NOMO-1 treated with dmso at 0.1 percent for 144 hours (cell line): Measurements from ENCODE around the gene MYL3.
A peak's percentile ranks its signal among the peaks of the same experiment; 100 is the strongest.
"Not testable (repeated sequence)": the region's sequence is repeated elsewhere in the genome, so short reads cannot be mapped to it uniquely, and the experiment has no call there.

Experiments
- DNase-seq: peaks from one replicate; lab custom pipeline; 2025; ENCODE audit not compliant: unreplicated experiment; lab: John Stamatoyannopoulos, UW

Gene MYL3

DNA sequence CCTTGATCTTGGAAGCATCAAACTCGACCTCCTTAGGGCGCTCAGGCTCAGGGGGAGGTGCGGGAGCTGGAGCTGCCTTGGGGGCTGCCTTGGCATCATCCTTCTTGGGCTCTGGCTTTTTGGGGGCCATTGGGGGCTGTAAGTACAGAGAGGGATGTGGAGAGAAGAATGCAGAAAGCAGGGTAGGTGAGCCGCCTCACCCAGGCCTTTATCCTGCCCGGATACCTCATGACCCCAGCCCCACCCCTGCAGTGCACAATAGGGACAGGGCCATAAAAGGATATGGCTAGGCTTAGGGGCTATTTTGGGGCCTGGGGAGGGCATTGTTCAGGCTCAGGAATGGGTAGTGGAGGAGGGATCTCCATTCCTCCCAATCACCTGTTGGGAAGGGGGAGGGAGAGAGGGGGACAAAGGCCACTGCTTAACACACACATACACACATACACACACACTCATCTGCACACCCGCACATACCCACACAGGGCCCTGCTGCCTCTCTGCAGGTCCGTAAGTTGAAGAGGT is at the start of gene MYL3:
MYL3 (minus strand) TSS at position 184 of the 522 bp plus-strand sequence; CDS start at position 130, 54 bp downstream.
- DNase-seq, result no peak

DNA sequence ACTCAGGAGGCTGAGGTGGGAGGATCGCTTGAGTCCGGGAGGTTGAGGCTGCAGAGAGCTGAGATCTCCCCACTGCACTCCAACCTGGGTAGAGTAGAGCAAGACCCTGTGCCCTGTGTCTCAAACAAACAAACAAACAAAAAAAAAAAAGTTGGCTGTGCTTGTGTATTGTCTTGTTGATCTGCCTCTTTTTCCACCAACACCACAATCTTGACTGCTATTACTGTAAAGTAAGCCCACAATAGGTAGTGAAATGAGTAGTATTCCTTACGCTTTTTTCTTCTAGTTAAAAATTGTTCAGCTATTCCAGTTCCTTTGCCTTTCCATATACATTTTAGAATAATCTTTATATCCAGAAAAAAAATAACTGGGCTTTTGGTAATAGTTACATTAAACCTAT is 49.7 kb upstream of the MYL3 start:
- DNase-seq, result no peak

DNA sequence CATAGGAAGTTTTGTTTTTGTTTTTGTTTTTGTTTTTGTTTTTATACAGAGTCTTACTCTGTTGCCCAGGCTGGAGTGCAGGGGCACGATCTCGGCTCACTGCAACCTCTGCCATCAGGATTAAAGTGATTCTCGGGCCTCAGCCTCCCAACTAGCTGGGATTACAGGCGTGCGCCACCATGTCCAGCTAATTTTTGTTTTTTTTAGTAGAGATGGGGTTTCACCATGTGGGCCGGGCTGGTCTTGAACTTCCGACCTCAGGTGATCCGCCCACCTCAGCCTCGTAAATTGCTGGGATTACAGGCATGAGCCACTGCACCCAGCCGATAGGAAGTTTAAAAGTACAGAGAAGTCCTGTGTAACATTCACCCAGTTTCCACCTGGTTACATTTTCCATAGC is 47.7 kb upstream of the MYL3 start:
- not testable (repeated sequence) for DNase-seq

DNA sequence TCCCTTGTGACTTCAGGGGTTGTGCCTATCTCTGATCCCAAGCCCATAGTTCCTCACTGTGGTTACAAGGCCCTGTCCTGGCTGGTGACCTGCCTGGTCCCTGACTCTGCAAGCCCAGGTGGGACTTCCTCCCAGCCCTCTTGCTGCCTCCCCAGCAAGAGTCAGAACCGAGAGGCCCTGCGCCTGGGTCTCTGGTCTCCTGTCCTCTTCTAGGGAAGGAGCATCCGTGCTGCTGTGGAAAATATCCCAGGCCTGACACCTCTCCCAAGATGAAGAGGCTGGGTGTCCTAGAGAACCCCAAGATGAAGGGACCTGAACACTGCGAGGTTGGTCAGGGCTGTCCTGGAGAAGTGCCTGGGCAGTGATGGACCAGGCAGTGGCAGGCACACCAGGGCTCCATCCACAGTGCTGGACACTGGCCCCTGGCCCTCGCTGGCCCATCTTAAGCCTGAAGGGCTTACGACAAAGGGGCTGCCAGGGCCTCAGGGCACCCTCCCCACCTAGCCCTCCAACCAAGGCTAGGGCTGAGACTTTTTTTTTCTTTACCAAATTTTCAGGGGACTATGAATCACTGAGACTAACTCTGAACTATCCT is 47.0 kb upstream of the MYL3 start:
- no peak for DNase-seq

DNA sequence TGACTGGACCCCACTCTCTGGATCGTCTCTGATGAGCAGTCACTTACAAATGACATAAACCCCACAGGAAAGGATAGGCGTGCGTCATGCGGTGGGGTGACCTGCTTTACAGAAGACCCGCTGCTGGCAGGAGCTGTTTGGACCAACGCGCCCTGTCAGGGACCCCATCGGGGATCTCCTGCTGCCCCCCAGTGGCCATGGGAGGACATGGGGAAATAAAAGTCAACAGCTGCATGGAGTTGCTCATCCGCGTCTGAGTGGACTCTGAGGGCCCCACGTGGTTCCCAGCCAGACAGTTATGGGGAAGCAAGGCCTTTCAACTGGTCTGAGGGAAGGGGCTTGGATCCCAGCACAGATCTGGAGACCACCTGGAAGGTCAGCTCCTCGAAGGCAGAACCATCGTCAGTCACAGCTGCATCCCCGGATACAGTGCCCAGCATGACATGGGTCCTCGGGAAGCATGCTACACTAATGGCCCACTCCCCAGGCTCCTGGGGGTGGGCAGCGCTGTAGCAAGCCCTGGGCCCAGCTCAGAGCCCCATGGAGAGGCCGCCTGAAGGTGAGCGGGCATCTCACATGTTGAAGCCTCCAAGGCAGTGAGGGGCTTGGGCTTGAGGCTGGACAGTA is 46.4 kb upstream of the MYL3 start:
- peak; percentile 26 for DNase-seq

DNA sequence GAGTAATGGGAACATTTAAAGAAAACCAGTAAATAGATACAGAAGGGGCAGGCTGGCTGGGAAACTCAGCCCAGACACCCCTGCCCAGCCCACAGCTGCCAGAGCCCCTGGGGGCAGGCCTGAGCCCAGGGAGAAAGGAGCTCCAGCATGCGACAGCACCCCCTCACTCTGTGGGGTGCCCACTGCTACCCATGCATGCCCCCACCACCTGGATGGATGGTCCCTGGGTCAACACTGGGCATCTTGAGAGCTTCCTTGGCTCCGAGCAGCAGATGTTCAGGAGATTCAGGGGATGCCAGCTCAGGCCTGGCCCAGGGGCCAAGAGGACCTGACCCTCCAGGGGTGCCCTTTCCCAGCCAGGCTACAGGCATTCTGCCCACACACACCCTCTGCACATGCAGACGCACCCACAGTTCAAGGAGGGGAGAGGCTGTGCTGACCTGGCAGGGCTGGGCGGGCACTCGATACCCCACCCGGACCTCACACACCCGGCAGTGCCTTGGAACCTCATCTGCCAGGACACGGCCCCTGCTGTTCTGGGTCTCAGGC is 45.8 kb upstream of the MYL3 start:
- DNase-seq, result no peak

DNA sequence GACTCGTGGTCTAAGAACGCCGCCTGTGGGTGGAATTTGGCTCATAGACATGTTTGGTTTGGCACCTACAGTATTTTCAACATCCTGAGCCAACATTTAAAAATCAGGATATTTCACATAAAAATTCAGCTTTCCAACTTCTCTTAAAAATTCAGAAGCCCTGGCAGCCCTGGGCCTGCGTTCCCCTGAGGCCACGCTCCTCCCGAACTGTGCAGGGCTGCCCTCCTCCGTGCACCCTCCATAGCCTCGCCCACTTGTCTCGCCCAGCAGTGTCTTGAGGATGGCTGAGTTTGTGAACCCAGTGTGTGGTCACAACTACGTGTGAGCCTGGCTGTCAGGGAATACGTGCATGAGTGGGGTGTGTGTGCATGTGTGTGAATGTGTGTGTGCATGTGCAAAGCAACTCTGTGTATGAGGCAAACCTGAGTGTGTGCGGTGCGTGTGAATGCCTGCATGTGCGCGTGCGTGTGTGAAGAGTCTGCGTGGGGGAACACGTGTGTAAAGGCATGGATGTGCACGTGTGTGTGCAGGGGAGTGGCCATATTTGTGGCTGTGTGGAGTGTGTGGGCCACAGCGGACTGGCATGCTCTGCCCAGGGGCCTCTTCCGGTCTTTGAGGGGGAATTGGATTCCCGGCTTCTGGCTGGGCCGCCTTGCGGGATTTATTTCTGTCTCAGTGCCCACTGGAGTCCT is 45.2 kb upstream of the MYL3 start:
- no peak for DNase-seq

DNA sequence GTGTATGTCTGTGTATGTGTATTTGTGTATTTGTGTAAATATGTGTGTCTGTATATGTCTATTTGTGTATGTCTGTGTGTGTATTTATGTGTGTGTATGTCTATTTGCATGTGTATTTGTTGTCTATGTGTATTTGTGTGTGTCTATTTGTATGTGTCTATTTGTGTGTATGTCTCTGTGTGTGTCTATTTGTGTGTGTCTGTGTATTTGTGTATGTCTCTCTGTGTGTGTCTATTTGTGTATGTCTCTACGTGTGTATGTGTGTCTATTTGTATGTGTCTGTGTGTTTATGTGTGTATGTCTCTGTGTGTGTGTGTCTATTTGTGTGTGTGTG is 44.7 kb upstream of the MYL3 start:
- no peak for DNase-seq

- no peak for DNase-seq
These were observed 44.0 kb upstream of the MYL3 start for GRCh38 chr3:46907271-46907670.

GRCh38 chr3:46906471-46907058 is 43.3 kb upstream of the MYL3 start:
- DNase-seq, result no peak

GRCh38 chr3:46905661-46906451 is 42.6 kb upstream of the MYL3 start:
- DNase-seq, result no peak

DNA sequence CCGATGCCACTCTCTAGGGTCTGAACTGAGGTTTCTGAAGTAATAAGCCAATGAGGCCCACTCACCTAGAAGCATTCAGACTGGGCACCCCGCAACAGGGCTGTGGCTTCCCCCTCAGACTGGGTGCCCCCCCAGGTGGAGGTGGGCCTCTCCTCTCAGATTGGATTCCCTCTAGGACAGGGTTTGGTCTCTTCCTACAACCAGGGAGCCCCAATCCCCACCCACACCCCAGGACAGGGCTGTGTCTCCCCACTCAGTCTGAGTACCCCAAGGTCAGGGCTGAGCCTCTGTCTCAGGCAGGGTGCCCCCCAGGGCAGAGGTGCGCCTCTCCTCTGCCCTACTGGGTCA is 41.9 kb upstream of the MYL3 start:
- DNase-seq, result no peak

DNA sequence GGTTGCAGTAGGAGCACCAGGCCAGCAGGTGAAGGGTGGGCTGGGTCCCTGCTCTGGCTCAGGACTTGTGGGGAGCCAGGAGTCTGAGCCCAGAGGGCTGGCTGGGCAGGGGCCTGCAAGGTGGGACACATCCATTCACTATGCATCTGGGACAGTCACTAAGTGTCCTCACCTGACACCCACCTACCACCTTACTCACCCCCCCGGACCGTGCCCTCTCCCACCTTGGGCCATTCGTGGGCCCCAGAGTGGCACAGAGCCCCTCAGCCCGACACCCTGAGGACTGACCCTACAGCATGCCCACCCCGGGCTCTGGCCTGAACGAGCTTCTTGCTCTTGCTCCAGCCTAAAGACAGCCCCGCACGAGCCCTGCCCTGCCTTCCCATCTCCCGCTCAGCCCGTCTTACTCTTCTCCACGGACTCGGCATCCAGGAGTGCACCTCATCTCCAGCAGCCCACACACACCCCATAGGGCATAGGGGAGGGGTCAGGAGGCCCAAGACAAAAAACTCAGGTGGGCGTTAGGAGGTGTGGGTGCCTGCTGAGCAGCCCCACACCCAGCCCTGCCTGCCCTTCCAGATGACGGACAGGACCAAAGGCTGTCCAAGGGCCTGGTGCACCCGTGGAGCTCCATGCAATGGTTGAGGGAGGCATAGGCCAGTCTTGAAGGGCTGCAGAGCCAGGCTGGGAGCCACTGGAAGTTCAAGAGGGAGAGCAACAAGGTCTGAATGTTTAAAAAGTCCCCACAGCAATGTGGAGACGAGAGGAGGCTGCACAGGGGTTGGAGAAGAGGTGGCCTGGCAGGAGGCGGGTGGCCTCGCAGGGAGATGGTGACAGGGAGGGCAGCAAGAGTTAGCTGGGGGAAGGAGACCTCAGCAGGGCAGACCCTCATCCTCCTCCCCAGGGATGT is 41.3 kb upstream of the MYL3 start:
- no peak for DNase-seq

DNA sequence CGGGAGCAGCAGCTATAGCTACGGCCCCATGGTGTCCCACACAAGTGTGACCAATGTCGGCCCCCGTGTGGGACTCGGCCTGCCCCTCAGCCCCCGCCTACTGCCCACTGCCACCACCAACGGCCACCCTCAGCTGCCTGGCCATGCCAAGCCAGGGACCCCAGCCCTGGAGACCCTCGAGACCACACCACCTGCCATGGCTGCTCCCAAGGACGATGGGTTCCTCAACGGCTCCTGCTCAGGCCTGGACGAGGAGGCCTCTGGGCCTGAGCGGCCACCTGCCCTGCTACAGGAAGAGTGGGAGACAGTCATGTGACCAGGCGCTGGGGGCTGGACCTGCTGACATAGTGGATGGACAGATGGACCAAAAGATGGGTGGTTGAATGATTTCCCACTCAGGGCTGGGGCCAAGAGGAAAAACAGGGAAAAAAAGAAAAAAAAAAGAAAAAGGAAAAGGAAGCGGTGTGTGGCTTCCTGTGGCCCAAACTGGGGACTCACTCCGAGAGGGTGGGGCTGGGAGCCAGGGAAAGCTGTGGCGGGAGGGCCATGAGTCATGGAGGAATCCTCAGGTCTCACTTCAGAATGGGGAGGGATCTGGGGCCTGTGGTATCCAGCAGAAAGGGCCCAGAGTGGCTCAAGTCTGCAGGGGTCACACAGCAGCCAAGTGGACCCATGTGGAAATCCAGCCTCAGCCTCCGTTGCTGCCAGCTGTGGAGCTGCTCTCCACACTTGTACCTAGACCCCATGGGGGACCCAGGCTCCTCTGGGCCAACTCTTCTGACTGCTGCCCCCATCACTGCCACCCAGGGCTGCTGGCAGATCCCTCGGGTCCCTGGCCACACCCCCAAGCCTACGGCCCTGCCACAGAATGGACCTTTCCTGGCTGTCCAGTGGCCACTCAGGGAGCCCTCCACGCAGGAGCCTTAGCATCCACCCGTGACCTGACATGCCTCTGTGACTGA is 40.4 kb upstream of the MYL3 start:
- no peak for DNase-seq

GRCh38 chr3:46902188-46902631 is 39.0 kb upstream of the MYL3 start:
- no peak for DNase-seq

GRCh38 chr3:46901591-46902187 is 38.4 kb upstream of the MYL3 start:
- no peak for DNase-seq

DNA sequence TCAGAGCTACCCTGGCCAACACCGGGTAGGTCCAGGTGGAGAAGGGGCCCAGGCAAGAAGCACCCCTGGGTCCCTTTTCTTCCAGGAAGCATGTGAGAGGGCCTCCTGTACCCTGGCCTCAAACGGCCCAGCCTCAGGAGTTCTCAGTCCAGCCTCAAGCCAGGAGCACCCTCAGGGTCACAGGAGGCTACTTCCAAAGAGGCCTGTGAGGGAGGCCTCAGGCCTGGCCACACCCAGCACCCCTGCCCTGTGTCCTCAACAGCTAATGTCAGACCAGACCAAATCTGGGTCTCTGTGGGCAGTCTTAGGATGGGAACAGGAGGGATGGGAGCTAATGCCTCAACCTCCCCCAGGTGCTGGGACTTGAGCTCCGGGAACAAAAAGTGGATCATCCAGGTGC is 37.8 kb upstream of the MYL3 start:
- DNase-seq, result no peak

DNA sequence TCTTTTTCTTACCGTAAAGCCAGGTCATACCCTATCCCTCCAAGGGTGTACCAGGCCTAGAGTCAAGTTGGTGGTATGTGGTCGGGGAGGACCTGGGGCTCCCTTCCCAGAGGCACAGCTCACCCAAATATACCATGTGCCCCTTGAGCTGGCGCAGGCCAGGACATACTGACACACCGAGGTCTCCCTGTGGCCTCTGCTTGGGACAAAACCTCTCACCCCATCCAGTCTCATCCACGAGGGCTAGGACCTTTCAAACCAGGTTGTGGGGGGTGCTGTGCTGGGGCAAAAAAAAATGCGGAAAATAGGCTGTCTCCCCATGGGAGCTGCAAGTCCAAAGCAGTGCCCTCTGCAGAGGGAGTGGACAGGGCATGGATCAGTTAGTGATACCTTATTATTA is 37.1 kb upstream of the MYL3 start:
- no peak for DNase-seq

DNA sequence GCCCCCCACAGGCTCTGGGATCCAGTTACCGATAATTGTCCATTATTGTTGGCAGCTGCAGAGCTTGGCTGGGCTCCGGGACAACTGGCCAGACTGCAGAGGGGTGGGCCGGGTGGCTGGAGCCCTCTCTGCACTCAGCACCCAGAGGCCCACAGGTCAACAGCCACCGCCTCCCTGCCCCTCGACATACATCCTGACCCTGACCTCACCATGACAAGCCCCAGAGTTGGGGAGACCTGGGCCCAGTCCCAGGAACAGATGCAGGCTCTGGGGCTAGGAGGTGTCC is 36.7 kb upstream of the MYL3 start:
- no peak for DNase-seq
